HG02870 (cell line): ENCODE results near the gene PUSL1.

Source experiments
- ATAC-seq: cut with Tn5 transposase; IDR thresholded peaks from one replicate; pipeline ENCODE4 v1.9.1; 2021; ENCODE audit warnings: mild to moderate bottlenecking, moderate library complexity; ENCODE audit not compliant: unreplicated experiment

PUSL1 gene

DNA sequence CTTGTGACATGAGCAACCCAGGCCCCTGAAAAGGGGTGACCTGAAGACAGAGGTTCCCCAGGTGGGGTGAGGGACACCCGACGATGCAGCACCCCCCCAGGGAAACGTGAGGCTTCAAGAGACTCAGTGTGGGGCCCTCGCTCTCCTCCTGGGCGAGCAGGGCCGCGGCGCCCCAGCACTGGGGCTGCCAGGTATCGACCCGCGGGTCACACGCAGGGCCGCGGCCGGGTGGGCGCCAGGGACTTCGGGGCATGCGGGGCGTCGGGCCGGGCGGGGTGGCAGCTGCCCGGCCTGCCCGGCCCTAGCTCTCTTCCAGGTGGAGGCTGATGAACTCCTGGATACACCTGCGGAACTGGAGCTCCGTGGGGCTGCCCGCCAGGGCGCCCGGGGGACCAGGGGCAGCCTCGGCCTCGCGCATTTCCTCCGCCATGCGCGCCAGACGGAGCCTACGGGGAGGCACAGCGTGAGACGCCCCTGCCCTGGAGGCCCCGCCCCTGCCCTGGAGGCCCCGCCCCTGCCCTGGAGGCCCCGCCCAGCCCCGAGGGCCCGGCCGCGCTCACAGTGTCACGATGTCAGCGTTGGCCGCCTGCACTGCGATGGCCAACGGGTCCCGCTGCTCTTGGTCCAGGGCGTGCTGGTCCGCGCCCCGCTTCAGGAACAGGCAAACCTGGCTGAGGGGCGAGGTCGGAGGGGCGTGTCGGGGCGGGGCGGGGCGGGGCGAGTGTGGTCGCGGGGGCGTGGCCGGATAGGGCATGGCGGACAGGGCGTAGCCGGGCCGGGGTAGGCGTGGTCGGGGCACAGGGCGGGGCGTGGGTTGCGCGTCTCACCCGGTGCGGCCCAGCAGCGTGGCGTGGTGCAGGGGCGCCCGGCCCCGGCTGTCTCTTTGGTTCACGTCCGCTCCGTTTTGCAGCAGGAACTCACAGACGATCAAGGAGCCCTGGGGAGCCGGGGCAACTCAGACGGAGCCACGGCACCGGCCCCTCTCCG, 14.8 kb upstream of the PUSL1 start:
- ATAC-seq: no peak

DNA sequence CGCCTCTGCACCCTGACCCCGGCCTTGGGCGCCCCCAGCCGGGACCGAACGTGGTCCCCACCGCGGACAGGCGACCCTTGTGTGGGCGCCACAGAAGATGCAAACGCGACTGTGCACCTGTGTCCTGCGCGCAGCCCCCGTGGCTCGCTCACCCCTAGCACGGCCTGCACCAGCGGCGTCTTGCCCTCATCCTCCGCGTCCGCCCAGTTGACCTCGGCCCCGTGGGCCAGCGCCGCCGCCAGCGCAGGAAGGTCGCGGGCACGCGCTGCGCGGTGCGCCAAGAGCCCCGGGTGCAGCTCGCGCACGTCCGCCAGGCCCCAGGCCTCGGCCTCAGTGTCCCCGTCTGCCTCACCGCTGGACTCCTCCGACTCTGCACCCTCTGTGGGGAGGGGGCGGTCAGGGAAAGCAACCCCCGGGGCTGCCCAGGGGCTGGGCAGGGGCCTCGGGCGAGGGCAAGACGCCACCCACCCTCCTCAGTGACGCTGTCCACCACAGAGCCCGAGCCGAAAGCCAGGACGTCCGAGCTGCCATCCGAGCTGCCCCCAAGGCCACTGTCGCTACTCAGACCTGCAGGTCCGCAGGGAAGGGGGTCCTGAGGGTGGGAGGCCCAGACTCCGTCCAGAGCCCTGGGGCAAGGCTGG, 14.0 kb upstream of the PUSL1 start:
- ATAC-seq: no peak

DNA sequence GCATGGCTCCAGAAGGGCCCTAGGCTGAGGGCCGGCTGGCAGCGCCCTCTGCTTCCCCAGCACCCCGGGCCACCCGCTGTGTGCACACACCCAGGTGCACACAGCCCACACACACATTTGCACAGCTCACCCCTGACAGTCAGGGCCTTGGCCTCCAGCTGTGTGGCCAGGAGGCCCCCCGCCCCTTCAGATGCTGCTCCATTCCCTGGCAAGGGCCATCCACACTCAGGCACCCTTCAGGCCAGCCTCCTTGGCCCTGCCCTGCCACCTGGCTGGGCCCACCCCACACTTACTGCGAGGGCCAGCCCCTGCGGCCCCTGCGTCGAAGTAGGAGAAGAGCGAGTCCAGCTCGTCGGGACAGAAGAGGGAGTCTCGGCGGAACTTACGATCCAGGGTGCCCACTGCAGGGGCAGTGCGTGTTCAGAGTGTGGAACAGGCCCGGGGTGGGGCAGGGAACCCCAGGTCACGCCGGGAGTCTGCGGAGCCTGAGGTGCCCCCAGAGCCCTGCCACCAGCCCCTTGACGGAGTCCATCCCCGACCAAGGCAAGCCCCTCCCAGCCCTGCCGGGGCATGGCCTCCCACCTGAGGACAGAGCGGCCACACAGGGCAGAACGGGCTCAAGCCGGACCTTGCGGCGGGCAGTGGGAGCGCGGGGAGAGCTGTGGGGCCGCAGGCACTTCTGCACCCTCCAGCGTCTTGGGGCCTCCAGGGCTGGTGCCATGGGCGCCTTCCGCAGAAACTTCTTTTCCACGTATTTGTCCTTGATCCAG, 13.1 kb upstream of the PUSL1 start:
- ATAC-seq: no peak

DNA sequence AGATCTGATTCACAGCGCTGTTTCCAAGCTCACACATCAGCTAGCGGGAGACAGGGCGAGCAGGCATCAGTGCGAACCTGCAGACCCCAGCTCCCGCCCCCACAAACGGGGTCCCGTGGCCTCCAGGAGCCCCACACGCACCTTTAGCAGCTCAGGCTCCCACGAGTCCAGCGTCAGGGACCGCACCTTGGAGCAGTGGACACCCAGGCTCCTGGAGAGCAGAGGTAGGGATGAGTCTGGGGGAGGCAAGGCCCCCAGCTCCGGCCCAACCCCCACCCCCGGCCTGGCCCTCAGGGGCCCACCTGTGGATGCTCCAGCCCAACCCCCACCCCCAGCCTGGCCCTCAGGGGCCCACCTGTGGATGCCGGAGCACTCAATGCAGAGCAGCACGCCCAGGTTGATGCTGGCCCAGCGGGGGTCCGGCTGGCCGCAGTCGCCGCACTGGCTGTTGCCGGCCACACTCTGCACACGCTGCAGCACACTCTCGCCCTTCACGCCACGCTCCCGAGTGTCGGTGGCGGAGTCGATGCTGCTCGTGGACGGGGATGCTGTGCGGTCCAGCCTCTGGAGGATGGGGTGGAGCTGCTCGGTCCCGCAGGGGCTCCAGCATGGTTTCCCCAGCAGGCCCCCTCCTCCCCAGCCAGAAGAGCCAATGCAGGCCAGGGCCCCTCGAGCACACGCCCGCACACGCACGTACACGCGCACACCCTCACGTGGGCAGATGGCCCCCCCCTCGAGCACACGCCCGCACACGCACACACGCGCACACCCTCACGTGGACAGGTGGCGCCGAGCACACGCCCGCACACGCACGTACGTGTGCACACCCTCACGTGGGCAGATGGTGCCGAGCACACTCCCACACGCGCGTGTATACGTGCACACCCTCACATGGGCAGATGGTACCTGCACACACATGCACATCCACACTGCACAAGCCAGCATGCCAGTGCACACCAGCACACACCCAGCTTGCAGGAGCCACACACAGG, 12.0 kb upstream of the PUSL1 start:
- ATAC-seq: no peak

DNA sequence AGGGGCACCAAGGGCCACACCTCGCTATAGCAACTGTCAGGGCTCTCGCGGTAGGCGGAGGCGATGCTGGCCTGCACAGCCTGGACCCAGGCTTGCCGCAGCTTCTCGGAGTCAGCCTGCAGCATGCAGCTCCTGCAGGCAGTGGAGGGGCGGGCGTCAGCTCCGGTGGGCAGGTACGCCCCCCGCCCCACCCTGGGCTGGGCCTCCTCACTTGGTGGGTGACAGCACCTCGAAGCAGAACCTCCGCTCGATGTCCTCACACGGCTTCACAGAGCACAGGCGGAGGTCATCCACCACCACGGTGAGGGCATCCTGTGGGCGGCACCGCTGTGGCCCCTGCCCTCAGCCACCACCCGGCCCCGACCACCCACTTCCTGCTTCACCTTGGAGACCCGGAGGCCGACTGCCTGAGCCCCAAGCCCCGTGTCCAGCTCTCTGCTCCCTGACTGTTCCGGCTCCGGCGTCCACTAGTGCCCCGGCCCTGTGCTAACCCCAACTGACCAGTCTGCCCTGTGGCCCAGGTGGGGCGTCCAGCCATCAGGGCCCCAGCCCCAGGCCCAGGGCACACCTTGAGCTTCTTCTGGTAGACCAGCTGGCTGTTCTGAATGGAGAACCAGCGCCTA, 10.5 kb upstream of the PUSL1 start:
- ATAC-seq: no peak

DNA sequence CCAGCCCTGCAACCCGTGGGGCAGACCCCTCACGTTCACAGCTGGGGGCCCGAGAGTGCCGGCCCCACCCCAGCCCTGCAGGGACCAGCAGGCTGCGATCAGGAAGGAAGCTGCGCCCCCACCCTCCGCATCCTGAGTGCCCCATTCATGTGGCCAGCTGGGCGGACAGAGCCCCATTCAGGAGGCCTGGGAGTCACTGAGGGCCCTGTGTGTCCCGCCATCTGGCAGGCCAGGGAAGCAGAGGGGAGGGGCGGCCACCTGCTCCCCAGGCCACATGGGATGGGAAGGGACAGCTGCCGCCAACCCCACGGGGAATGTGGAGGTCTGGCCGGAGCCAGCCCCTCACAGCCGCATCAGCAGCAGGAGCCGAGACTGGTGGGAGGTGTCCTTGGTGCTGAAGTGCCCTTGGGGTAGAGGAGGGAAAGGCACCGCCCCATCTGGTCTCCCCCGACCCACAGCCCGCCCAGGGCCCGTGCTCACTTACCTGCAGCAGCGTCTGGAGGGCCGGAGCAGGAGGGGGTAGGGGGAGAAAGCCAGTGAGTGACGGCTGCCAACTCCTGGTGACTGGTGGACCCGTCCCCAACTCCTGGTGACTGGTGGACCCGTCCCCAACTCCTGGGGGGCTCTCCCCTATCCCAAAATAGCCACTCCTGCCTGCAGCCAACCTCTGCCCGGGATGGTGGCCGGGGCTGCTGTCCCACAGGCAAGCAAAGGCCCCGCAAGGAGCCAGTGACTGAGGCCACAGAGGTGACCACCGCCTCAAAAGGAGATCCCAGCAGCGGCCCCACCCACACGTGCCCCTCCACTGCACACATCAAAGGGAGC, 9.3 kb upstream of the PUSL1 start:
- ATAC-seq: no peak

DNA sequence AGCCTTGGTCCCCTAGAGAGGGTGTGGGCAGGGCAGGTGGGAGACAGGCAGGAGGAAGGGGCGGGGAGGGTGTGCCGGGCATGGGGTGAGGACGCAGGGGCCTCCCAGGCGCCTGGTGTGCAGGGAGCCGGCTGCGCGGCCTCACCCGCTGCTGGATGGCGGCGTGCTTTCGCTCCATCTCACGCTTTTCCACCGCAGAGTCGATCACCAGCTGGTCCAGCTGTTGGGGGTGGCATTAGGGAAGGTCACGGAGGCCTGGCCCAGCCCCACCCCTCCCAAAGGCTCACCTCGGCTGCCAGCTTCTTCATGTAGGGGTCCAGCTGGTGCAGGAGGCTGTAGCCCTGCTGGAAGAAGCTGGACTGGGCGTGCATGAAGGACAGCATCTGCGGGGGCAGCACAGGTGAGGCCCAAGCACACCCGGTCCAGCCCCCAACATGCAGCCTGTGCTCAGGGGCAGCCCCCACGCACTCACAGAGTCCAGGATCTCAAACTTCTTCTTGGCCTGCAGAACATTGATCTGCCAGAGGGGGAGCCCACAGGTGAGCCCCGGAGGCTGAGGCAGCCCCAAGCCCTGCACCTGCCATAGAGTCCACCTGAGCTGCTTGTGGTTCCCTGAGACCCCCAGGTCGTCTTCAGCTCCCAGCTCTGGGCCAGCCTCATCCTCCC, 8.6 kb upstream of the PUSL1 start:
- no peak for ATAC-seq

DNA sequence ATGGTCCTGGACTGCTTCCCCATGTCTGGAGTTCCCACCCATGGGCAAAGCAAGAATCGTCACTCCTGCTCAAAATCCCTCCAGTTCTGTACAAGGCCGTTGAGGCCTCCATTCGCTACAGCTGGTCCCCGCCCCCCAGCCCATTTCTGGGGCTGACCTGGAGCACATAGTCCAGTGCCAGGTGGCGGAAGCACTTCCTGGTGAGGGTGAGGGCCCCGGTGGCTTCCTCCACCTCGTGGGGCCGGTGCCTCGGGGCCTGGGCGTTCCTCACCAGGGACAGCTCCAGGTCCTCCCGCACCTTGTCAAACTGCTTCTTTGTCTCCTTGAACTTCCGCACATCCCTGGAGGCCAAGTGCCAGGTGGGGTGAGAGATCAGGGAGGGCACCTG, 8.1 kb upstream of the PUSL1 start:
- ATAC-seq: no peak

DNA sequence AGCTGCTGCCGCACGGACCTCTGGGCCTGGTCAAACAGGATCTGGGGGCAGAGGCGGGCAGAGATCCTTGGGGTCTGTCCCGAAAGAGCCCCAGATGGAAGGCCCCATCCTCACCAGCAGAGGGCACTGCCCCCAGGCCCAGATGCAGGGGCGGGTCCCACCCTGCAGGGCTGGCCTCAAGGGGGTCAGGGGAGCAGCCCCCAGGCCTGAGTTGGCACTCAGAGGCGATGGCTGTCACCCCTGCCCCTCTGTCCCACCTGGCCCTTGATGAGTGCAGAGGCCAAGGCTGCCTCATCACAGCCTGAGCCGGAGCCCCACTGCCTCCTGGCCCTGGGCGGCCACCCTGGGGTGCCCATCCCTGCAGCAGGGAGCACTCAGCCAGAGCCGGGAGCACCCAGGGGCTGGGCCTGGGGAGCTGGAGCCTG, 6.4 kb upstream of the PUSL1 start:
- ATAC-seq: no peak

DNA sequence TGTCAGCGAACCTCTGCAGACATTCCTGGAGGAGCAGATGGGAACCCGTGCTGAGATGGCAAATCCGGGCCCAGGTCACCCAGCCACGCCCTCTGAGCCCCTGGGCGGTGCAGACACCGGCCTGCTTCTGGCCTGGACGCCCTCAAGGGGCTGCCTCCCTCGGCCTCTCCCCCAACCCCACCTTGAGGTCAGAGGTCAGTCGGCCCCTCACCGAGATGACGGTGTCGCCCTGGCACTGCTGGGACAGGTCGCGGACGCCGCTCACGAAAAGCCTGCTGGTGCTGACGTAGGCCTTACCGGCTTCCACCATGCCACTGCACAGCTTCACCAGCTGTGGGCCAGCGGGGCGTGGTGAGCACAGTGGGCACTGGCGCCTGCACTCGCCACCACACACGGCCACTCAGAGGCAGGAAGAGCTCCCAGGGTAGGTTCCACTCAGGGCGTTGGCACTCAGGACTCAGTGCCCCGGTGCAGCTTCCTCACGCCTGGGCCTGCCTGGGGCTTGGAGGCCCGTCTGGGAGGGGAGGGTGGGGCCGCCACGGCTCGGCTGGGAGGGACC, 5.4 kb upstream of the PUSL1 start:
- no peak for ATAC-seq

DNA sequence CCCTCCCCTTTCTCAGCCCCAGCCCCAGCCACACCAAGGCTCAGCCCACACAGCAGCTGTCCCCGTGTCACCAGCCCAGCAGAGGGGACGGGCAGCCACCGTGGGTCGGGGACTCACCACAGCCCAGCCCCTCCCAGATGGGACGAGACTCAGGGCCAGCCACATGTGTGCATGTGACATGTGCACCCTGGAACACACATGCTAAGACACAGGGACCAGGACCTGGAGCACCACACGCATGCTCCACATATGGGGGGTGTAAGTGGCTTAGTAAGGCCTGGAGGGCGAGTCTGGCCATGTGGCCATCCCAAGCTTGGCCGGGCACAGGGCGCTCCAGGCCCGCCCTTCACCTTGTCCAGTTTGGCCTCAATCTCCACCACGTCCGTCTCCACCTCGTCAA, 4.7 kb upstream of the PUSL1 start:
- no peak for ATAC-seq

DNA sequence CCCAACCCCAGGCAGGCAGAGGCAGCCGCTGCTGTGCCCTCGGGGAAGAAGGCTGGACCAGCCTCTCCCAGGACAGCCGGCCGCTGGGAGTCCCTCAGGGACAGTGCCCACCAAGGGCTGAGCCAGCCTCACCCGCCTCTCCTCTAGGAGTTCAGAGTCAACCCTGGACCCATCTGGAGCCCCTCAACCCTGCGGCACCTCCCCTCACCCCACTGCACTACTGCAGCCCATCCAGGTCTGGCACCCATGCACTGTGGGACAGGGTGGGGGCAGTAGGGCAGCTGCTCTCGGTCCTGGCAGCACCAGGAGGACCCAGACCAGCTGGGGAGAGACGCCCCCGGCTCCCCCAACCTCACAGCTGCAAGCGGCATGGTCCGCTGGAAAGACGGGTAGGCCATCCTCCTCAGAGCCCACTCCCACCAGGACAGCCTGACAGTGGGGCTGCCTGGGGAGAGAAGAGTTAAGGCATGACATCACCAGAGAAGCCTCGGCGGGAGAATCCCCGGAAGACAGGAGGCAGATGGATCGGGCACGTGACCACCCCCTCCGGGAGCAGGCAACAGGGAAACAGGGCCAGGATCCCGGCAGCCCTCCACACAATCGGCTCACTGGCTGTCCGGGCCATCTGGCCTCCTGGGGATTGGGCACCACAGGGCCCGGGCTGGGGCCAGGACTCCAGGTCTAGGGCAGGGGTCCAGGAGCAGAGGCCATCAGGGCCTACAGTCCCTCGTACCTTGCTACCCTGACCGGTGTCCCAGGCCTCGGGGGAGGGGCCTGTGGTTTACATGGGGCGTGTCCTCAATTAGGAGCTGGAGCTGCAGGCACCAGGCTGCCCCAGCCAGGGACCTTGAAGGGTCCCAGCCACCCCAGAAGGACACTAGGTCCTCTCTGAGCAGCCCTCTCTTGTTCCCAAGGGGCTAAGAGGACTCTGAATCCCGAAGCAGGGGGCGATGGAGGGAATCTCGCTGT, 3.8 kb upstream of the PUSL1 start:
- ATAC-seq: no peak

DNA sequence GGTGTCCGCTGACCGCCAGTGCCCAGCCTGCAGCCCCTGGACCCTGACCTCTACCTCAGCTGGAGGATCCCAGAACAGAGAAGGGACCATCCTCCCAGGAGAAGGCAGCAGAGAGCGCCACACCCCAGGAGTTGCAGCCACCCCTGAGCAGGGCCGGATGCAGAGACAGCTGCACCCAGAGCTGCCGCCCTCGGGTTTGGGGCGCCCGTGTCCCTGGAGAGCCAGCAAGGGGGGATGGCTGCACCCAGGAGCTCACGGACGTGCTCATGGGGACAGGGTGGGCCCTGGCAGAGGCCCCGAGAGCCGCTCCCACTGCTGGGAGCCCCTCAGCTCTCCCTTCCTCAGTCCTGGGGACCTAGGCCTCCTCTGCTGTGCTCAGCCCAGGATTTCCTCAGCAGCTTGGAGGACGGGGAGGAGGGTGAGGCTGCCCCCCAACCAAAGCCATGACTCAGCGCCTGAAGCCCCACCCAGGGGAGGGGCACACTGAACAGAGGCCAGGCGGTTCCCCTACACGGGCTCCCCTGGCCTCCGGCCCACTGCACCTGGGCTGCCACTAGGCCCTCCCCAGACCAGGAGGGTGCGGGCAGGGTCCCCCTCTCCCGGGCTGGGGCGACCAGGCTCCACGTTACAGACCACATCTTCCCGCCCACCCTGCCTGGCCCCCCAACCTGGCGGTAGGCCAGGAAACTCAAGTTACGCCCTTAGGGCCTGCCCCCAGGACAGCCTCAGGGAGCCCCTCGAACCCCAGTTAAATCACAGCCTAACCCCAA, 2.9 kb upstream of the PUSL1 start:
- no peak for ATAC-seq

DNA sequence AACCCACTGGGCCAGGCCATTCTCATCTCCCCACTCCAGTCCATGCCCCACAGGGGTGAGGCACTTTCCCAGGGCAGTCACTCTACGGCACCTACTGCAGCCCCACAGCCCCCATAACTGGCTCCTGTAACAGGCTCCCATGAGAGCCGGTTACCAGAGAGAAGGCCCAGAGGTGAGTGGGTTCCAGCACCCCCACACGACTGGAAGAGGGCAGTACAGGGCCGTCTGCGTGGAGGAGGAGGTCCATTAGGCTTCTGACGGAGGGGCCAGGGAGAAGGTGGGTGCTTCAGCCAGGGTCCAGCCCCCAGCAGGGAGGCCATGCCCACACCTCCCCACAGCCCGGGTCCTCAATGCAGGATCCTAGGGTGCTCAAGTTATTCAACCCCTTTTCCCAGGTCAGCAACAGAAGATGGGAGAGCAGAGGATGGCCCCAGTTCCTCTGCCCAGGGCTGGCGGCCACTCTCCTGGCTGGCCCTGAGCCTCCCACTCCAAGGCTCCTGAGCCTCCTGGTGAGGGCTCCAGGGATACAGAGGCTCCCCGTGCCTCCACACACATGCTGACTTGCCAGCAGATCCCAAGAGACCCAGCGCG, 2.2 kb upstream of the PUSL1 start:
- no peak for ATAC-seq

DNA sequence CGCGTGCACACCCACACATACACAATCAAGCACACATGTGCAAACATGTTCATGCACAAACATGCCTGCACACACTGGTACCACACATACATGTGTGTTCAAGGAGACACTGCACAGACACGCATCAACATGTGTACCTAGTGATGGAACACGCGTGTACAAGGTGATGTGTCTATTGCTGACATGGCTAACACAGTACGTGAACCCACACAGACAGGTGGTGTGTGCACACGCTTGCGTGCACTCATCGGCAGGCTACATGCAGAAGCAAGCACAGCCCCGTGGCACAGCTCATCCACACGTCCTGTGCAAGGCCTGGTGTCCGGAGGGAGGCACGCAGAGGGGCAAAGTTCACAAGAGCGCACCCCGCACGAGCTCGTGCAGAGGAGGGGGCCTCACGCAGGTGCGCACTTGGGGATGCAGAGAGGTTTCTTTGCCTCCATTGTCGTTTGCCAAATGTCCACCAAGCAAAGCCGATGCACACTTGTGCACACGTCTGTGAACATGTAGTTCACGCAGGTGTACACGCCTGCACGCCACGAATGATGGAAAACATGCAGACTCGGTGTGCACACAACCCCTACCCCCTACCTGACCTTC, 1.6 kb upstream of the PUSL1 start:
- ATAC-seq: no peak
